ENCODE results near the gene RPP30.
"Not testable (repeated sequence)": the region's sequence is repeated elsewhere in the genome, so short reads cannot be mapped to it uniquely, and the experiment has no call there.

The RPP30 gene

GRCh38 chr10:90872648-90873020 is 860 bp downstream of the RPP30 start:
- peak; percentile 17 for DNase-seq

- no peak for DNase-seq
Measured at GRCh38 chr10:90879062-90879461, 7.3 kb downstream of the RPP30 start.

DNA sequence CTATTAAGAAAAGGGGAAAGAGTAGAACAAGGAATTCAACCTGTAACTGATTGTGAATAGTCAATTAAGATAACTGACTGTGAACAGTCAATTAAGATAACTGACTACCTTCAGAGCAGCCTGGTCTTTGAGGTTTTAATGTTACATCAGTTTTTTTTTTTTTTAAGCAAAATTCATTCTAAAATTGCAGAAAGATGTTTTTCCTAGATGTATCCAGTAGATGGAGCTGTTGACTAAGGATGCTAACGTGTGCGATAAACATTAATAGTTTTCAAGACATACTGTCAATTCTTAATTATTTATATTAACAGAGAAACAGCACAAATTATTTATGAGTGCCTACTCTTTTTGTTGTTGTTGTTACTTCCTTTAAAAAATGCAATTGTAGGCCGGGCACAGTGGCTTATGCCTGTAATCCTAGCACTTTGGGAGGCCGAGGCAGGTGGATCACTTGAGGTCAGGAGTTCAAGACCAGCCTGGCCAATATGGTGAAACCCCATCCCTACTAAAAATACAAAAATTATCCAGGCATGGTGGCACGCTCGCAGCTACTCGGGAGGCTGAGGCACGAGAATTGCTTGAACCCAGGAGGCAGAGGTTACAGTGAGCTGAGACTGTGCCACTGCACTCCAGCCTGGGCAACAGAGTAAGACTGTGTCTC is 8.4 kb downstream of the RPP30 start:
- not testable (repeated sequence) for DNase-seq

DNA sequence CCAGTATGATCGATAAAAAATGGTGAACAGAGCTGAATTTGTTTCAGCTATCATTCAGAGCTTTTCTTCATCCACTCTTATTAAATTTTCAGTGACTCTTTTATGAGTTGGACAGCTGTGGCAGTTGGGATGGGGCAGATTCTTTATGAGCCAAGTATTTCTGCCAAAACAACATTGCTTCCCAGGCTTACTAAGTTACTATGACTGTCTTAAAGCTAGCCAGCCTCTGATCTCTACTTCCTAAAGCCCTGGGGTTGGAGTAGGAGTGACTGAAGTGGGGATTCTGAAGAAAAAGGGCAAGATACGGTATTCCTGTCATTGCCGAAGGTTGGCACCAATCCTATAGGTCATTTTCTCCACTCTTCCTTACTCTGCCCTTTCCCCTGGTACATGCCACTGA is 12.7 kb downstream of the RPP30 start:
- no peak for DNase-seq

GRCh38 chr10:90885176-90885575 is 13.4 kb downstream of the RPP30 start:
- no peak for DNase-seq

DNA sequence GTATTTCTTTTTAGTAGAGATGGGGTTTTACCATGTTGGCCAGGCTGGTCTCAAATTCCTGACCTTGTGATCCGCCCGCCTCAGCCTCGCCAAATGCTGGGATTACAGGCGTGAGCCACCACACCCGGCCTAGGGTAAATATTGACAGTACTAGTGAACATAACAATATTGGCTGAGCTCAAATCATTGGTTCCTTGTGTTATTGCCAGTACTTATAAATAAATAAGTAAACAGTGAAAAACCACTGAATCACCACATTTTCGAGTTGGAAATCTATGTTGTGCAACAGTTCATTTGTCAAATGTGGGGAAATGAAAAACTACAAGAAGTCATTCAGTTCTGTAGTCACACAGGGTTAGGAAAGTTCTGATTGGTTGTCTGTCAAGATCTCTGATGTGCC is 15.8 kb downstream of the RPP30 start:
- DNase-seq = no peak

DNA sequence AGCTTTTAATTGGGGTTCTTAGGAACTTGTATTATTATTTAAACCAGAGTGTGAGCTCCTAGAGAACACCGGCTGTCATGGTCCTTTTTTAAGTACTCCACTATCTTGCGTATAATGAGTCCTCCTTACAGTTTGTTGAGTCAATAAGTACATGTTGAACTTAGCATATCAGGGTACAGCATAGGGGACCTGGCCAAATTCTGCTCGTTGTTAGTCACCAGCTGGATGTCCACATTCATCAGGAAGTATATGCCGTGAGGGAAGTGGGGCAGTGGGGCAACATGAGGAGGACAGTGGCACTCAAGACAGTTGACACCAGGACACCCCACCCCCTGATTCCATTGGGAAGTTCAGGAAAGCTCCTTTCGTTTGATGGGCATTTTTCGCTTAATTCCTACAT is 16.6 kb downstream of the RPP30 start:
- DNase-seq = no peak

DNA sequence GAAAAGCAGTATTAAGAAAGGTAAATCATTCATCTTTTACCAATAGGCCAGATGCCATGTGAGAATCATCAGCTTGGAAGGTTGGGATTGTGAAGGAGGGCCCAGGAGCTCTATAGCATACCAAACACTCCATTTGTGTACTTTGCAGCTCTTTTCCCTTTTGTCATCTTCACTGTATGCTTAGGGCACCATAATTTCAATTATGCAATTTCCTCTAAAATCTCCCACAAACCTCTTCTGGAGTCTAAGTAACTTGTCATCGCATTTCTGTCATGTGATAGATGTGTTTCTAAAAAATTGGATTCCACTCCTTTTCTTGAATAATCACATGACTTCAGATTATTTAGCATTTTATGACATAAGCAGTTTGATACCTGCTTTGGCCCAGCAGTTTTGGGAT is 17.9 kb downstream of the RPP30 start:
- DNase-seq = no peak

DNA sequence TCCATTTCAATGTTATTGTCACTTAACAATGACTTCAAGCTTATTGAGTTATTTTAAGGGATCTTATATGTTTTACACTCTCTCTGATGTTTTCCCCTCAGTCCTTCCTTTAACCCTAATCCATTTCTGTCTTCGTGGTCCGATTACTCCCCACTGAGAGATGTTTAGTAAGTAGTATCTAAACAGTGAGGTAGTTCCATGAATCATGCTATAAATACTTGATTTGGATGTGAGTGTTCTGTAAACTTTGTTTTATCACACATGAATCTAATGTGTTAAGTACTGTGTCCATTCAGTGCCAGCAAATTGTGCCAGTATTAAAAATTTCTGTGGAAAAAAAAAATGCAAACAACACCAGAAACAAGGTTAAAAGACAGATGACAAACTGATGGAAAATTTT is 18.6 kb downstream of the RPP30 start:
- DNase-seq = no peak

DNA sequence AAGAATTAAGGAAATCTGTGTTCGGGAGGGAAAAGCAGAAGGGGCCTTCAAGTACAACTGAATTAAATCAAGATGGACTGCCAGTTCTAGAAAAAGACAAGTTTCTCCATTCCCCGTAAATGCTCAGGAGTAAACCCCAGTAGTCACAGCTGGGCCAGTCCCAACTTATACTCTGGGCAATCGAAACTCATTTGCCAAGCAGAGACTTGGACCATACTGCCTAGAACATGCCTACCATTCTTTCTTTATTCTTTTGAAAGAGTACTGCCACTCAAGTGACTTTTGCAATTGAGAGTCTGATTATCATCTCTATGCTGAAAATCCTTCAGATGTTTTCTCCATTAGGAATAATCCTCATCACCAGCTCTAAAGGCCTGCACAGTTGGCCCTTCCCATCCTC is 21.4 kb downstream of the RPP30 start:
- DNase-seq = no peak

DNA sequence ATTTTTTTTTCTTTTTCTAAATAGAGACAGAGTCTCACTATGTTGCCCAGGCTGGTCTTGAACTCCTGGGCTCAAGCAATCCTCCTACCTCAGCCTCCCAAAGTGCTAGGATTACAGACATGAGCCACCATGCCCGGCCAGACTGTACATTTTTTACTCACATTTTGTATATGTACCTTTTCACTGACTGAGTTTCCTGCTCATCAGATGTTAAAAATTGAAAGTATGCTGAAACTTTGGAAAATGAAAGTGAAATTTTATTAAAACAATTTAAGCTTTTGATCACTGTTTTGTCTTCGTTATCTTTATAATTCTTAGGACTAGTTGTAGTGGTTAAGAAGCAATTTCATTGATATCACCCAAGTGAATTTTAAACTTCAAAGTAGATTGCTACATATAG is 25.1 kb downstream of the RPP30 start:
- not testable (repeated sequence) for DNase-seq

GRCh38 chr10:90905925-90906324 is 34.2 kb downstream of the RPP30 start:
- DNase-seq = no peak

- DNase-seq = no peak
Measured at GRCh38 chr10:90906596-90906995, 34.8 kb downstream of the RPP30 start.

DNA sequence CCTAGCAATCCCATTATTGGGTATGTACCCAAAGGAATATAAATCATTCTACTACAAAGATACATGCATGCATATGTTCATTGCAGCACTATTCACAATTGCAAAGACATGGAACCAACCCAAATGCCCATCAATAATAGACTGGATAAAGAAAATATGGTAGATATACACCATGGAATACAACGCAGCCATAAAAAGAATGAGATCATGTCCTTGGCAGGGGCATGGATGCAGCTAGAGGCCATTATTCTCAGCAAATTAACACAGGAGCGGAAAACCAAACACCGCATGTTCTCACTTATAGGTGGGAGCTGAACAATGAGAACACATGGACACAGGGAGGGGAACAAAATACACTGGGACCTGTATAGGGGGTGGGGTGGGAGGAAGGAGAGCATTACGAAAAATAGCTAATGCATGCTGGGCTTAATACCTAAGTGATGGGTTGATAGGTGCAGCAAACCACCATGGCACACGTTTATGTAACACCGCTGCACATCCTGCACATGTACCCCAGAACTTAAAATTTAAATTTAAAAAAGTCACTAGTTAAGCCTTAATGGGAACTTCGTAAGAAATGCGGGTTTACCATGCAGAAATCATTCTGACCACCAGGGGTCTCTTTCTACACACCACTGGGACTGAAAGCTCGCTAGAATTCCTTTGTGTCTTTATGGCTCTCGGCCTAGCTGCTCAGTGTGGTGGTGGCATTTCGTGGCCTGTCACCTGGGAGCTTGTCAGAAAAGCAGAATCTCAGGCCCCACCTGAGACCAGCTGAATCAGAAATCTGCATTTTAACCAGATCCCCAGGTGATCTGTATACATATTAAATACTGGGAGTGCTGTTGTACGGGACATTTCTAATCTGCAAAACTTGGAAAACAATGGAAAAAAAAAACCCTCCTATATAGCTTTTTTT is 39.6 kb downstream of the RPP30 start:
- peak; percentile 33 for DNase-seq

DNA sequence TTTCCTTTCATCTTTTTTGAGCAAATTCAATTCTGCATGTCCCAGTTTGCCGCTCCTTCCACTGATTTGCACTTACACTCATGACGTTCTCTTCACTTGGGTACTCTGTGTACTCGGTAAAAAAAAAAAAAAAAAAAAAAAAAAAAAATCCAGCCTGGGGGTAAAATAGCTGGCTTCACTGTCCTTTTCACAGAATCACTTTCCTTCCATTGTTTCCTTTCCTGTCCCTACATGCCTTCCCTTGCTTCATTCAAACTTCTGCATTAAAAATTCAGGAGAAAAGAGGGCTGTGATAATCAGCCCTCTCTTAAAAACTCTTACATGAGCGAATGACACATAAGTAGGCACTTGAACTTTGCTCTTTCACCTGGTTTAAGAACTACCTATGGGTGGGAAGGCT is 40.4 kb downstream of the RPP30 start:
- DNase-seq = no peak

DNA sequence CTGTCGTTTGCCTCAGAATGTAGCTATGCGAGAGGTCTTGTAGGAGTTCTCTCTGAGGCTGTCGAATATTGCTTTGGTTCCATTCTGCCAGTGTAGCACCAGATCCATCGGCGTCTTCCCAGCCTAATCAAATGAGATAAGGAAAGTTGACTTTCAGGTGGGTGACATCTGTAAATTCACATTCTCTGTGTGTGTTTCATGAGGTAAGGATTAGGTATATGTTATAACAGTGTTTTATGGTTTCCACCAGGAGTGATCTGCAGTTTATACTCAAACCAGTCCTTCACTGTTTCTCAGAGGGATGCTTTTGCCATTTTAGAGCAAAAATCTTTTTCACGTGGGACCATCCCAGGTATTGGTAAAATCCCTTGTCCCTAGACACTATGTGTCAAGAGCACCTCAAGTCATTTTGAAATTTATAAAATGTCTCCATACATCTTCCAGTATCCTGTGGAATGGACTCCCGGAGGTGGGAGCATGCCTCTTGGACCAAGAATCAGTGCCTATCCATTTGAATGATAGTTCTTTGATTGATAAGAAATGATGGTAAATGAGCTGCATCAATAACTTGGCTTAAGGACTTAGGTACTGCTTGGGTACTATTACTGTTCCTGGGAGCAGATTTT is 41.2 kb downstream of the RPP30 start:
- no peak for DNase-seq

GRCh38 chr10:90913774-90914420 is 42.1 kb downstream of the RPP30 start:
- no peak for DNase-seq

DNA sequence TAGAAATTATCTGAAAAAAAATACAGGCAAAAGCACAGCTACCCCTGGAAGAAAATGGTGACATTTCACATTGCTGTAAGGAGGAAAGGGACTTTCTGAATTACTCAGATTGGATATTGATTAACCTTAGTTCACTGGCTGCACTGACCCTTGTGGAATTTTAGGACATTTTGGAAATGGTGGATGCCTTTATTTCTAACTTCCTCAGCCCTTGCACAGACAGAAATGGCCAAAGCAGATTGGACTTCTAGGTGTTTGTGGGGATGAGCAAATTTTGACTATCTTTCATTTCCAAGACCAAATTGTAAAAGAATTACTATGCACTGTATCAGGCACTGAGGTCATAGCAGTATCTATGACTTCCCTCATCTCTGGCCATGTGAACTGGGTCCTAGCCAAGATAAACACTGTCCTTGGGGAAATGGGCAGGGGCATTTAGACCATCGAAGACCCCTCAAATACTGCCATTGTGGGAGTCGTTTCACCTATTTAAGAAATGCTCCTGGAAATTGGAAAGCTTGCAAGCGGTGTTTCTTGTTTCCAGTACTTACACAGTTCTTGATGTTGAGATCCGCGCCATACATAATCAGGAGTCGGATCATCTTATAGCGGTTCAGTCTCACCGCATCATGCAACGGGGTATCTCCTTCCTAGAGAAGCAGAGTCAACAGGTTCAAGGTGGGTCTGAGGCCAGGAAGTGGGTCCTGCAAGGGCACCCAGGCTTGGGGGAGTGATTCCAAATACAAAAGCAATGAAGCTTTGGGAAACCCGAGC is 43.4 kb downstream of the RPP30 start:
- DNase-seq = no peak

DNA sequence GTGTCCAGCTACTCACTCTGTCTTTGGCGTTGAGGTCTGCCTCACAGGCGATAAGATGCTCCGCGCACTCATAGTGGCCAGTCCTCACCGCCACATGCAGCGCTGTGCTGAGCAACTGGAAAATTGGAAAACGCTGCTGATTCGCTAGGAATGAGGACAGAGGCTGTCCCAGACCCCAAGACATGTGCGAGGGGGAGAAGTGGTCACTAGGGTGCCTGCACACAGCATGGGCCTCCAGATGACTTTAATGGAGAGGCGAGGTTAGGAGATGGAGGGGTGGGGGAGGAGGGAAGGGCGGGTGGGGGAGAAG is 43.9 kb downstream of the RPP30 start:
- DNase-seq = no peak

DNA sequence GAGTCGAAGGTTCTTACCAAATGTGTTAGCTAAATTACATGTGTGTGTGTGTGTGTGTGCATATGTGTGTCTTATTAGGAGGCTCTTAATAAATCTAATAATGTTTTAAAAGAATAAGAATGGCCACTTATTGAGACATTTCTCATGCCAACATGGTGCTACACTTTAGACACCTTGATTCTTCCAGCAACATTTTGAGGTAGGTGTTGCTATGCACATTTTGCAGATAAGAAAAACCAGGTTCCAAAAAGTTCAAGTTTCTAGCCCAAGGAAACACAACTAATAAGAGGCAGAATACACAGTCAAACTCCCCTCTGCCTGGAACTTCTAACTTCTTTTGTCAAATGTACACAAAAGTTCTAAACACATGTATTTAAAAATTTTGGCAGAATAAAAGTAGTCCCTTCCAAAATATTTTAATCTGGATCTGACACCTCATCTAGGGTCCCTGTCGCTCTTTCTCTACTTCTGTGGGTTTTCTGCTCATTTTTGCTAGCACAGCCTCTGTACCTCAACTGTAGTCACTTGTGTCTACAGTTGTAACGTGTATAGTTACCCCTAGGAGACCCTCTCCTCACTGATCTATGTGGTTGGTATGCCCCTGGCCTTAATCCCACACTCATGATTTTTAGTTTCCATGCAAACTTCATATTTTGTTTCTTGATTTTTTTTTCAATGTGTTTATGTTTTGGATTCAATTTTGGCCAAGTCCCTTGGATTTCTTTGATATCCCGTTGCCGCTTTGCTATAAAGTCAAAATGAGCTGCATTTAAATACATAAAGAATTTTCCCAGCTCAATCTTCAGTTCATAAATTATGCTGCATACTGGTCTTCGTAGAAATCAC is 44.8 kb downstream of the RPP30 start:
- DNase-seq = no peak

GRCh38 chr10:90917238-90917967 is 45.6 kb downstream of the RPP30 start:
- no peak for DNase-seq
